ENCODE measurements around the gene JUND.

GRCh38 chr19:18328340-18329034 is 47.1 kb upstream of the JUND start:
- peak in 1 of 3 donors; percentile 87 for TF ChIP-seq POLR2AphosphoS5 (IDR thresholded peaks at IDR 0.05)
- TF ChIP-seq, protein P1, sequence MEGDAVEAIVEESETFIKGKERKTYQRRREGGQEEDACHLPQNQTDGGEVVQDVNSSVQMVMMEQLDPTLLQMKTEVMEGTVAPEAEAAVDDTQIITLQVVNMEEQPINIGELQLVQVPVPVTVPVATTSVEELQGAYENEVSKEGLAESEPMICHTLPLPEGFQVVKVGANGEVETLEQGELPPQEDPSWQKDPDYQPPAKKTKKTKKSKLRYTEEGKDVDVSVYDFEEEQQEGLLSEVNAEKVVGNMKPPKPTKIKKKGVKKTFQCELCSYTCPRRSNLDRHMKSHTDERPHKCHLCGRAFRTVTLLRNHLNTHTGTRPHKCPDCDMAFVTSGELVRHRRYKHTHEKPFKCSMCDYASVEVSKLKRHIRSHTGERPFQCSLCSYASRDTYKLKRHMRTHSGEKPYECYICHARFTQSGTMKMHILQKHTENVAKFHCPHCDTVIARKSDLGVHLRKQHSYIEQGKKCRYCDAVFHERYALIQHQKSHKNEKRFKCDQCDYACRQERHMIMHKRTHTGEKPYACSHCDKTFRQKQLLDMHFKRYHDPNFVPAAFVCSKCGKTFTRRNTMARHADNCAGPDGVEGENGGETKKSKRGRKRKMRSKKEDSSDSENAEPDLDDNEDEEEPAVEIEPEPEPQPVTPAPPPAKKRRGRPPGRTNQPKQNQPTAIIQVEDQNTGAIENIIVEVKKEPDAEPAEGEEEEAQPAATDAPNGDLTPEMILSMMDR (IDR thresholded peaks at IDR 0.05 in 8 of 11, conservative IDR thresholded peaks at IDR 0.05 in 3 of 11): peak; percentile 91 to 99 (median 97)
